Thyroid gland (tissue), 4 donors: Measurements from ENCODE around the gene KMT5C. TPM values are rescaled to one million over a fixed set of nuclear protein-coding genes. Genes with fewer than 3 reads are reported as not detected.

Source experiments
- DNase-seq, 2 donors: peaks; one replicate each; pipeline ENCODE4 v3.0.0-alpha.2; 2019
- H3K27ac ChIP-seq, 3 donors: fragments of 200-600 bp; sonication (generic); 1 replicate in 2 of 3; 2 replicates in 1 of 3; pipeline ENCODE4 v1.5.1; 2016 to 2019; ENCODE audit warnings: mild to moderate bottlenecking in 1 of 3, moderate library complexity in 1 of 3
- H3K27me3 ChIP-seq: fragments of 200-600 bp; sonication (generic); one replicate; pipeline ENCODE4 v1.5.1; 2019
- H3K36me3 ChIP-seq, 2 donors: fragments of 200-600 bp; sonication (generic); one replicate each; pipeline ENCODE4 v1.5.1; 2016 to 2019
- H3K4me1 ChIP-seq, 2 donors: fragments of 200-600 bp; sonication (generic); one replicate each; pipeline ENCODE4 v1.5.1; 2017 to 2019
- H3K4me3 ChIP-seq, 3 donors: fragments of 200-600 bp; sonication (generic); replicated peaks in 1 of 3; 1 replicate in 2 of 3; 2 replicates in 1 of 3; pipeline ENCODE4 v1.5.1; 2016; ENCODE audit warnings: mild to moderate bottlenecking in 1 of 3
- H3K9me3 ChIP-seq: fragments of 200-600 bp; sonication (generic); one replicate; pipeline ENCODE4 v1.5.1; 2017
- CTCF ChIP-seq, 6 experiments: fragments of 200-600 bp in 3 of 6; fragments of 450-650 bp in 3 of 6; sonication (generic) in 3 of 6; IDR thresholded peaks; one replicate each; pipeline ENCODE4 v1.5.1; 2016 to 2019; ENCODE audit warnings: antibody characterized with exemption in 6 of 6, mild to moderate bottlenecking in 2 of 6, inconsistent platforms in 1 of 6, moderate library complexity in 1 of 6
- POLR2A ChIP-seq, 2 donors: fragments of 450-650 bp; IDR thresholded peaks; one replicate each; pipeline ENCODE4 v1.6.1; 2017; ENCODE audit warnings: antibody characterized with exemption in 2 of 2, mild to moderate bottlenecking in 2 of 2, moderate library complexity in 1 of 2
- WGBS, 2 donors: methylation state at CpG; one replicate each; pipeline ENCODE4 v1.1.5; 2017; 5-methylcytosine and 5-hydroxymethylcytosine counted together
- intact Hi-C: fragments of 100-400 bp; cut with DNase I; formaldehyde crosslinking; loops from one replicate; pipeline ENCODE4 v1.15.1; 2023
- total RNA-seq, 4 donors: library from RNA; depleted of rRNA; stranded (reverse); fragments of >200 nt; gene quantifications; one replicate each; pipeline ENCODE4 v1.2.3, GENCODE V29; 2016

Gene KMT5C
- total RNA-seq, 4 donors from 2014 or later, result 7.5 to 22.0 (median 15.4) TPM

- Histone ChIP-seq H3K4me1 (peaks cover 0 to 20% of the 10 kb centered on the region in 2 donors), H3K27me3 (peaks cover 42% of the 10 kb centered on the region)
- WGBS, 2 donors, result 29 to 39% methylated on average over 12 to 19 of the region's 24 CpGs
These were observed 32.8 kb downstream of the KMT5C start for GRCh38 chr19:55372316-55373081.

GRCh38 chr19:55373306-55373992 is 33.8 kb downstream of the KMT5C start:
- intact Hi-C loops, result no loop called here
- no peak for TF ChIP-seq CTCF (IDR thresholded peaks at IDR 0.05)
- no peak for TF ChIP-seq POLR2A (IDR thresholded peaks at IDR 0.05)
- H3K27ac ChIP-seq, result no peak overlapping the region
- 55 to 63% methylated on average over 4 to 7 of the region's 9 CpGs for WGBS, 2 donors
- peaks cover 46% of the 10 kb centered on the region for H3K27me3 ChIP-seq
- no peak overlapping the region for H3K4me3 ChIP-seq
- DNase-seq, result no peak
- H3K9me3 ChIP-seq, result no peaks in the 10 kb centered on the region
- no peaks in the 10 kb centered on the region for H3K36me3 ChIP-seq
- peaks cover 0 to 20% of the 10 kb centered on the region in 2 donors for H3K4me1 ChIP-seq

More at GRCh38 chr19:55372316-55373081, 32.8 kb downstream of the KMT5C start:
- H3K36me3 ChIP-seq, result no peaks in the 10 kb centered on the region
- H3K4me3 ChIP-seq, result no peak overlapping the region
- DNase-seq, result no peak
- no peak overlapping the region for H3K27ac ChIP-seq
- no peaks in the 10 kb centered on the region for H3K9me3 ChIP-seq
- intact Hi-C loops, result no loop called here
- TF ChIP-seq POLR2A (IDR thresholded peaks at IDR 0.05) (no peak), CTCF (IDR thresholded peaks at IDR 0.05) (no peak)

GRCh38 chr19:55373993-55374757 is 34.5 kb downstream of the KMT5C start:
- Histone ChIP-seq H3K9me3 (no peaks in the 10 kb centered on the region), H3K4me1 (peaks cover 0 to 14% of the 10 kb centered on the region in 2 donors), H3K4me3 (no peak overlapping the region), H3K27me3 (peaks cover 41% of the 10 kb centered on the region), H3K36me3 (no peaks in the 10 kb centered on the region), H3K27ac (no peak overlapping the region)
- intact Hi-C loops, result no loop called here
- DNase-seq, result no peak
- 10 to 11% methylated on average over 14 to 16 of the region's 31 CpGs for WGBS, 2 donors
- TF ChIP-seq CTCF (IDR thresholded peaks at IDR 0.05) (no peak), POLR2A (IDR thresholded peaks at IDR 0.05) (no peak)

GRCh38 chr19:55376241-55376933 is 36.7 kb downstream of the KMT5C start, which contains the start of gene TMEM190:
Gene TMEM190 (plus strand): TSS chr19:55376826. CDS start chr19:55376854, 28 bp downstream.
- 30 to 32% methylated on average over 16 to 17 of the region's 21 CpGs for WGBS, 2 donors
- TF ChIP-seq POLR2A (IDR thresholded peaks at IDR 0.05) (no peak), CTCF (IDR thresholded peaks at IDR 0.05) (no peak)
- Histone ChIP-seq H3K36me3 (no peaks in the 10 kb centered on the region), H3K27ac (no peak within 1 kb of the TSS), H3K4me1 (peaks cover 0 to 5% of the 10 kb centered on the region in 2 donors), H3K4me3 (no peak within 1 kb of the TSS), H3K9me3 (no peaks in the 10 kb centered on the region), H3K27me3 (peaks cover 31% of the 10 kb centered on the region)
- intact Hi-C loops, result no loop called here
- no peak for DNase-seq
